Chondrocyte (in vitro differentiated cells): ENCODE data around the gene LCMT1. TPM values are rescaled to one million over a fixed set of nuclear protein-coding genes. Genes with fewer than 3 reads are reported as not detected.

Experiments used
- DNase-seq: peaks from one replicate; pipeline ENCODE4 v3.0.0; 2021; ENCODE audit warnings: mixed read lengths, low spot score
- H3K27ac Mint-ChIP-seq: one replicate; pipeline ENCODE4 v1.8.0; 2021; ENCODE audit warnings: mild to moderate bottlenecking, moderate library complexity, mixed read lengths; ENCODE audit not compliant: unreplicated experiment
- H3K27me3 Mint-ChIP-seq: 2 replicates; pipeline ENCODE4 v1.8.0; 2021; ENCODE audit warnings: low read depth, mixed read lengths
- H3K36me3 Mint-ChIP-seq: 2 replicates; pipeline ENCODE4 v1.8.0; 2021; ENCODE audit warnings: low read depth, mixed read lengths
- H3K4me1 Mint-ChIP-seq: 2 replicates; pipeline ENCODE4 v1.8.0; 2021; ENCODE audit warnings: low read depth, mild to moderate bottlenecking, mixed read lengths
- H3K4me3 Mint-ChIP-seq: one replicate; pipeline ENCODE4 v1.8.0; 2021; ENCODE audit warnings: mild to moderate bottlenecking, moderate library complexity, mixed read lengths; ENCODE audit not compliant: unreplicated experiment
- H3K9me3 Mint-ChIP-seq: 2 replicates; pipeline ENCODE4 v1.8.0; 2021; ENCODE audit warnings: low read depth, mixed read lengths
- total RNA-seq: library from RNA; stranded (reverse); gene quantifications from 3 replicates; pipeline ENCODE4 v1.2.1, GENCODE V29; 2021
- TF ChIP-seq, protein P1 (sequence below): fragments of 200-600 bp; sonication (generic); IDR thresholded peaks from 2 replicates; pipeline ENCODE4 v1.5.0; 2021; ENCODE audit warnings: antibody characterized with exemption, mild to moderate bottlenecking, moderate library complexity

LCMT1 gene
- total RNA-seq, 1 donor from 2014 or later, result 35.4 TPM

DNA sequence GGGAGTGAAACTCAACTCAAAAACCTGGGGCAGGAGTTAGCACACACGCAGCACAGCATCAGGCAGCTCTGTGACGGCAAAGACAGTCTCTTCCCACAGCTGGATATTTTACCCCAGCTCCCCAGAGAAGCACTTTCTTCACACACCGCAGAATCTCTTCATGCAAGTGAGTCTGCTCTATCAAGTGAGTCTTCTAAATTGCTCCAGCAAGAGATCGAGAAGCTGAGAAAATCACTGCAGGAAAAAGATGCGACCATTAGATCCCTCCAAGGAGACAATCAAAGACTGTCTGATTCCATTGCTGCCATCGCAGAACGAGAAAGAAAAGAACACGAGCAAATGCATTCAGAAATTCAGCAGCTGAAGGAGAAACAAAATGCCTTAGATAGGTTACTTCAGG is 16.9 kb upstream of the LCMT1 start:
- H3K4me3 Mint-ChIP-seq, result no peak overlapping the region
- H3K36me3 Mint-ChIP-seq, result peaks cover 3% of the 10 kb centered on the region
- peaks cover 2% of the 10 kb centered on the region for H3K27me3 Mint-ChIP-seq
- TF ChIP-seq, protein P1, sequence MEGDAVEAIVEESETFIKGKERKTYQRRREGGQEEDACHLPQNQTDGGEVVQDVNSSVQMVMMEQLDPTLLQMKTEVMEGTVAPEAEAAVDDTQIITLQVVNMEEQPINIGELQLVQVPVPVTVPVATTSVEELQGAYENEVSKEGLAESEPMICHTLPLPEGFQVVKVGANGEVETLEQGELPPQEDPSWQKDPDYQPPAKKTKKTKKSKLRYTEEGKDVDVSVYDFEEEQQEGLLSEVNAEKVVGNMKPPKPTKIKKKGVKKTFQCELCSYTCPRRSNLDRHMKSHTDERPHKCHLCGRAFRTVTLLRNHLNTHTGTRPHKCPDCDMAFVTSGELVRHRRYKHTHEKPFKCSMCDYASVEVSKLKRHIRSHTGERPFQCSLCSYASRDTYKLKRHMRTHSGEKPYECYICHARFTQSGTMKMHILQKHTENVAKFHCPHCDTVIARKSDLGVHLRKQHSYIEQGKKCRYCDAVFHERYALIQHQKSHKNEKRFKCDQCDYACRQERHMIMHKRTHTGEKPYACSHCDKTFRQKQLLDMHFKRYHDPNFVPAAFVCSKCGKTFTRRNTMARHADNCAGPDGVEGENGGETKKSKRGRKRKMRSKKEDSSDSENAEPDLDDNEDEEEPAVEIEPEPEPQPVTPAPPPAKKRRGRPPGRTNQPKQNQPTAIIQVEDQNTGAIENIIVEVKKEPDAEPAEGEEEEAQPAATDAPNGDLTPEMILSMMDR, result no peak
- peaks cover 4% of the 10 kb centered on the region for H3K4me1 Mint-ChIP-seq
- H3K27ac Mint-ChIP-seq, result no peak overlapping the region
- DNase-seq, result no peak
- H3K9me3 Mint-ChIP-seq, result no peaks in the 10 kb centered on the region

DNA sequence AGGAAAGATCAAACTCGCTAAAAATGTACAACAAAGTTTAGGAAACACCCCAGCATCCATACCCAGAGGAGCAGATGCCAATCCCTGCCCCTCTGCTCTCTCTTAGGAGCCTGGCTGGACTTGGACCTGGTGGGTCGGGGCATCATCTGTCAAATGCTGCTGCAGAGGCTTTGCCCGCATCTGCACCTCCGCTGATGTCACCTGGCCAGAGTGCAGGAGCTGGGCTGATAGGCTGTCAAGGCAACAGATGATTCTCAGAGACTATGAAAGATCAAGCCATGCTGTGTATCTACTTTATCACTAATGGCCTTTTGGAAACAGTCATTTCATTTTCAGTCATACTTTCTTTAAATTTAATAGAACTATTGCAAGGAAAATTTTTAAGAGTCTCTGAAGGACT is 15.9 kb upstream of the LCMT1 start:
- DNase-seq, result no peak
- Mint-ChIP-seq H3K9me3 (no peaks in the 10 kb centered on the region), H3K4me3 (no peak overlapping the region), H3K27me3 (peaks cover 2% of the 10 kb centered on the region), H3K36me3 (peaks cover 3% of the 10 kb centered on the region), H3K27ac (no peak overlapping the region), H3K4me1 (peaks cover 4% of the 10 kb centered on the region)
- TF ChIP-seq, protein P1, result no peak

DNA sequence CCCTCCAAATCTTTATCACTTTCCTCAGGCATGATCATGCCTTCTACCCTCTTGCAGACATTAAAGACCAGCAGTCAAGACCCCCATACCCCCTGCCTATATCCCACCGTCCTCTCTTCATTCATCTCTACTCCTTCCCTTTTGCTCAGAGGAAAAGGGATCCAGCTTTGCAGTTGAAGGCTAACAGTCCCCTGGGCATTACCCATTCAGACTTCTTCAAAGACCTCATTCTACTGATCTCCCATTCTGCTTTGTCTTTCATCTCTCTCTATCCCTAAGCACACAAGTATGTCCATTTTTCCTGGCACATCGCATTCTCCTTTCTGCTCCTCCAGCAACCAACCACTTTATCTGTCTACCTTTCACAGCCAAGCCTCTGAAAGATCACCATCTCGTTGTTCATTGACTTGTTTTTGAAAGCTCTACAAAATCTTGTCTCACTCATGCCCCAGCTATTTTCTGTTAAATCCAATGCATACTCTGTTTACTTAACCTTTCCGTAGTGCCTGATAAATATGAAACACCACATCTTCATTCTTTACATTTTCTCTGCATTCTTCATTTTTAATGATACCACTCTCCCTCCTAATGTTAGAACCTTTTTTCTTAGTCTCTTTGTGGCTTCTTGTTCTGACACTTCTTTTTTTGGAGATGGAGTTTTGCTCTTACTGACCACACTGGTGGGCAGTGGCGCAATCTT is 14.1 kb upstream of the LCMT1 start:
- peaks cover 2% of the 10 kb centered on the region for H3K27me3 Mint-ChIP-seq
- no peak overlapping the region for H3K4me3 Mint-ChIP-seq
- no peak for DNase-seq
- H3K9me3 Mint-ChIP-seq, result no peaks in the 10 kb centered on the region
- H3K27ac Mint-ChIP-seq, result no peak overlapping the region
- peaks cover 4% of the 10 kb centered on the region for H3K4me1 Mint-ChIP-seq
- peaks cover 3% of the 10 kb centered on the region for H3K36me3 Mint-ChIP-seq
- TF ChIP-seq, protein P1, result no peak

DNA sequence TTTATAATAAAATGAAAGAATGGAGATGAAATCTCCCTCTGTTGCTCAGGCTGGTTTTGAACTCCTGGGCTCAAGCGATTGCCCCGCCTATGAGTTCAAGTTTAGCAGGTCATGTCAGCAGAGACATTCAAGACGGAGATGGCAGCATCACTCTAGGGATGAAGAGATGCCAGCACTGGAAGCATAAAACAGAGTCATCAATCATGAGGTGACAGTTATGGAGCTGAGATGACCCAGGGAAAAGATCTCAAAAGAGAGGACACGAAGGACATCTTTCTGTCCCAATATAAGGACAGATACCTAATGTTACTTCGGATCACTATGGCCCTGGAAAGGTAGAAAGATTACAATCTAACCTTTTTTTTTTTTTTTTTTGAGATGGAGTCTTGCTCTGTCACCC is 11.0 kb upstream of the LCMT1 start:
- TF ChIP-seq, protein P1, result no peak
- Mint-ChIP-seq H3K4me1 (no peaks in the 10 kb centered on the region), H3K27ac (no peak overlapping the region), H3K9me3 (no peaks in the 10 kb centered on the region), H3K27me3 (no peaks in the 10 kb centered on the region), H3K4me3 (no peak overlapping the region), H3K36me3 (no peaks in the 10 kb centered on the region)
- DNase-seq, result no peak

DNA sequence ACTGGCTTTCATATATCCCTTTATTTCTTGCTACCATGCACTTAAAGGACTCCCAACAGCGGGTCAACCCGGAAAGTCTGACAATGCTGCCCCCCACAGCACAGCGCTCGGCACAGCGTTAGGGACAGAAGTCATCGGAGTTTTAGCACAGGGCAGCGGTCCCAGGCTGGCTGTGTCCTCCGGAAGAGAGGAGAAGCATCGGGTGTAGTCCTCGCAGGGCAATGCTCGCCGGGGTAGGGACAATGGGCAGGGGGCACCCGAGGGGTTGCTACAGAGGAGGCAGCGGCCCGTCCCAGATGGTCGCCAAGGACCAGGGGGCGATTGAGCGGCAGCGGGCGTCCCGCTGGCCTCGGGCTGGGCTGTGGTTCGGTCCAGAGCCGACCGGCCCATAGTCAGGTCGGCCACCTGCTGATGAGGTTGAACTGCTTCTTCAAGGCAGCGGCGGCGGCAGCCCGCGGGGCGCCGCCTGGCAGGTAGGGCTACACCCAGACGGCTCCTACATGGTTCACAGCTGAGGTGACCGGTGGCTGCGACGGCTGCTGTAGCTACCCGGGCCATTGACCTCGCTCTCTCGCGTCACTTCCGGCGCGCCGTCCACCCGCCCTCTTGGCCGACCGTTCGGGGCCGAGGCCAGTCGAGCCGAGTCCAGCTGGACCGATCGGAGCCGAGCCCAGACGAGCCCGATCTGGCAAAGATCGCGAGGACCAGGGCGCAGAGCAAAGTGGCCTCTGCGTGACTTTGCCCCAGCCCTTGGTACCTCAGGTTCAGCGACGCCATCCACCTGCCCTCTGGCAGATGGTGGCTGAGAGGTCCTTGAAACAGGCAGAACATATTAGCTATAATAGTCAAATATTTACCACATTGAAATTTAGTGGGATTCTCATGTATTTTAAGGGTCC is 4.7 kb upstream of the LCMT1 start:
- H3K4me3 Mint-ChIP-seq, result peak overlapping the region; percentile 84
- TF ChIP-seq, protein P1, result peak; percentile 71
- peak overlapping the region; percentile 88 for H3K27ac Mint-ChIP-seq
- peaks cover 36% of the 10 kb centered on the region for H3K4me1 Mint-ChIP-seq
- no peaks in the 10 kb centered on the region for H3K36me3 Mint-ChIP-seq
- H3K9me3 Mint-ChIP-seq, result no peaks in the 10 kb centered on the region
- DNase-seq, result peak; percentile 98
- H3K27me3 Mint-ChIP-seq, result no peaks in the 10 kb centered on the region
